GM06990 (cell line): ENCODE data around the gene FOXP3.

ENCODE experiments used
- DNase-seq: peaks from one replicate; pipeline ENCODE4 v3.0.0-alpha.2; 2011; ENCODE audit not compliant: insufficient read length; ENCODE audit errors: extremely low read depth
- H3K27me3 ChIP-seq: replicated peaks from 2 replicates; pipeline ENCODE4 v1.6.0; 2011; ENCODE audit warnings: low read length; ENCODE audit not compliant: control insufficient read depth, insufficient read depth
- H3K36me3 ChIP-seq: 2 replicates; pipeline ENCODE4 v1.5.1; 2011; ENCODE audit warnings: low read length; ENCODE audit not compliant: control insufficient read depth, insufficient read depth
- H3K4me3 ChIP-seq: replicated peaks from 2 replicates; pipeline ENCODE4 v1.5.1; 2011; ENCODE audit warnings: low read depth, mild to moderate bottlenecking, control low read depth, low read length
- TF ChIP-seq, protein P1 (sequence below): IDR thresholded peaks from 2 replicates; pipeline ENCODE4 v1.5.1; 2011; ENCODE audit warnings: low read length, control low read depth, mild to moderate bottlenecking, inconsistent platforms; ENCODE audit not compliant: insufficient read depth, poor library complexity, severe bottlenecking

Gene FOXP3

DNA sequence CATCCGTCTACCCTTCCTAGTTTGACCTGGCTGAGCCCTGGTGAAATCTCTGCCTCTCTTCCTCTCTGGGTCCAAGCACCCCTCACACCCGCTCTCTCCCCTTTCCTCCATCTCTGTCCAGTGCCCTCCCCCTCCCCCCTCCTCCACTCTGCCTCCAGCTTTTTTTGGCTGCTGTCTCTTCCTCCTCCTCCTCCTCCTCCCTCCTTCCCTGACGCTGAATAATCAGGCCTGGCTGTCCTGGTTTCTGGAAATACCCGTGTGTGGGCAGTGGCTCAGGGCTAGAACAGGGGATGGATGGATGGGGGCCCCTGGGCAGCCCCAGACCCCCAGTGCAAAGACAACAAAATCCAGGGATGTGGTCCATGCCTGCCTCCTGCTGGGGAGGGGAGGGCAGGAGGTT, 59.8 kb downstream of the FOXP3 start:
- H3K4me3 ChIP-seq, result no peak overlapping the region
- TF ChIP-seq, protein P1, sequence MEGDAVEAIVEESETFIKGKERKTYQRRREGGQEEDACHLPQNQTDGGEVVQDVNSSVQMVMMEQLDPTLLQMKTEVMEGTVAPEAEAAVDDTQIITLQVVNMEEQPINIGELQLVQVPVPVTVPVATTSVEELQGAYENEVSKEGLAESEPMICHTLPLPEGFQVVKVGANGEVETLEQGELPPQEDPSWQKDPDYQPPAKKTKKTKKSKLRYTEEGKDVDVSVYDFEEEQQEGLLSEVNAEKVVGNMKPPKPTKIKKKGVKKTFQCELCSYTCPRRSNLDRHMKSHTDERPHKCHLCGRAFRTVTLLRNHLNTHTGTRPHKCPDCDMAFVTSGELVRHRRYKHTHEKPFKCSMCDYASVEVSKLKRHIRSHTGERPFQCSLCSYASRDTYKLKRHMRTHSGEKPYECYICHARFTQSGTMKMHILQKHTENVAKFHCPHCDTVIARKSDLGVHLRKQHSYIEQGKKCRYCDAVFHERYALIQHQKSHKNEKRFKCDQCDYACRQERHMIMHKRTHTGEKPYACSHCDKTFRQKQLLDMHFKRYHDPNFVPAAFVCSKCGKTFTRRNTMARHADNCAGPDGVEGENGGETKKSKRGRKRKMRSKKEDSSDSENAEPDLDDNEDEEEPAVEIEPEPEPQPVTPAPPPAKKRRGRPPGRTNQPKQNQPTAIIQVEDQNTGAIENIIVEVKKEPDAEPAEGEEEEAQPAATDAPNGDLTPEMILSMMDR, result no peak
- no peaks in the 10 kb centered on the region for H3K27me3 ChIP-seq
- DNase-seq, result no peak
- H3K36me3 ChIP-seq, result no peaks in the 10 kb centered on the region

DNA sequence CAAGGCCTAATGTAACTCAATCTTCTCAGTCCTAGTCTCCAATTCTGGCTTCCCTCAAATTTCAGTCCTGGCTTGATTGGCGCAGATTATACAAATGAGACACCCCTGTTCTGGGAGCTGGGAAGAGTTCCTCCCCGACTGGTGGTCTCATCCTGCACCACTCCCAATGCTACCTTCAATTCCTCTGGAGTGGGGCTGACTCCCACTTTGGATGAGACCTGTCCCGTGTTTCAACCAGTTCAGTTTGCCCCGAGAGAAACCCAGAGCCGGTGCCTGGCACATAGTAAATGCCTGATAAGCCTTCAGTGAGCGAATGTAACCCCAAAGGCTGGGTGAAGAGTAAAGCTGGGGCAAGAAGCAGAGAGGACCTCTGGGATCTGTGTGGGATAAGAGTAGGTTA, 60.5 kb downstream of the FOXP3 start:
- no peak for DNase-seq
- TF ChIP-seq, protein P1, result no peak
- Histone ChIP-seq H3K36me3 (no peaks in the 10 kb centered on the region), H3K4me3 (no peak overlapping the region), H3K27me3 (no peaks in the 10 kb centered on the region)

DNA sequence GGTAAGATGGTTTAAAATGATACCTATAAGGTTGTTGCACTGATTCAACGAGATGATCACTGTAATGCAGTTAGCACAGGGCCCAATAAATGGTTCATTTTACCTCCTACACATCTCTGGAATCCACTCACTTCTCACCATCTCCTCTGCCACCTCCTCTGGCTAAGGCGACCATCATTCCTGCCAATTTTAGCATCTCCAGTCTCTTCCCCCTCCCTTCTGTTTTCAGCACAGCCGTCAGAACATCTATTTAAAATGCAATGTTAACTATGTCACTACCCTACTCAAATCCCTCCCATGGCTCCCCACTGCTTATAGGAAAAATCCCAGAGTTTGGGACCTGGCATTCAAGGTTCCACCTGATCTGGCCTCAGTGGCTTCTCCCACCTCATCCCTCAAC, 61.0 kb downstream of the FOXP3 start:
- TF ChIP-seq, protein P1, result no peak

DNA sequence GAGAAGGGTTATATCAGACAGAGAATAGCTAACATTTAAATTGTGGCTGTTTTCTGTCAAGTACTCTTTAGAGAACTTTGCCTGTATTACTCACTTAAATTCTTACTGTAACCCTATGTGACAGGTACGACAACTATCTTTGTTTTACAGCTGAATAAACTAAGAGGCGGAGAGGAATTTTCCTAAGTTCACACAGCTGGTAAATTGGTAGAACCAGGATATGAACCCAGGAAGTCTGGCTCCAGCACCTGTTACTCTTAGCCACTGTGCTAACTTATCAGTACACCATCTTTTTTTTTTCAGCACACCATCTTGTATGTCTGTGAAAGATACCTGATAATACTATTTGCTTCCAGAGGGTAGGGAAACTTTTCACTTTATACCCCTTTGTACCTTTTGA, 62.5 kb downstream of the FOXP3 start:
- TF ChIP-seq, protein P1, result no peak
- H3K27me3 ChIP-seq, result no peaks in the 10 kb centered on the region
- no peak overlapping the region for H3K4me3 ChIP-seq
- no peaks in the 10 kb centered on the region for H3K36me3 ChIP-seq
- no peak for DNase-seq

More for the DNA sequence above, 61.0 kb downstream of the FOXP3 start:
- H3K4me3 ChIP-seq, result no peak overlapping the region
- no peaks in the 10 kb centered on the region for H3K36me3 ChIP-seq
- no peak for DNase-seq
- H3K27me3 ChIP-seq, result no peaks in the 10 kb centered on the region
